GM12878 (cell line): ENCODE results near the gene FYB1.

Experiments
- CTCF ChIP-seq, 3 experiments: IDR thresholded peaks in 2 of 3; conservative IDR thresholded peaks in 1 of 3; 2 replicates each; pipeline ENCODE4 v1.5.1; 2011; ENCODE audit warnings: low read depth in 3 of 3, low read length in 3 of 3, mild to moderate bottlenecking in 3 of 3, control low read depth in 2 of 3, moderate library complexity in 2 of 3, inconsistent platforms in 1 of 3, mixed read lengths in 1 of 3; ENCODE audit not compliant: control insufficient read depth in 2 of 3, insufficient read depth in 1 of 3; ENCODE audit errors: extremely low read depth in 1 of 3
- FOXK2 ChIP-seq: fragments of 450-650 bp; IDR thresholded peaks from 2 replicates; pipeline ENCODE4 v1.6.1; 2017; ENCODE audit warnings: mild to moderate bottlenecking, moderate library complexity
- JUND ChIP-seq: IDR thresholded peaks from 2 replicates; pipeline ENCODE4 v1.6.1; 2012; ENCODE audit warnings: low read depth, mild to moderate bottlenecking, low read length, improper control_type of control experiment, moderate library complexity
- NFIC ChIP-seq: IDR thresholded peaks from 2 replicates; pipeline ENCODE4 v1.6.1; 2012; ENCODE audit warnings: low read depth, mild to moderate bottlenecking, inconsistent platforms, low read length, moderate library complexity
- POLR2A ChIP-seq: IDR thresholded peaks from 2 replicates; pipeline ENCODE4 v1.6.1; 2011; ENCODE audit warnings: low read depth, mild to moderate bottlenecking, low read length
- RBBP5 ChIP-seq: fragments of 200-600 bp; sonication (generic); conservative IDR thresholded peaks from 2 replicates; pipeline ENCODE4 v1.6.1; 2016
- RELB ChIP-seq: fragments of 450-650 bp; IDR thresholded peaks from 2 replicates; pipeline ENCODE4 v1.6.1; 2017; ENCODE audit warnings: low read depth, mild to moderate bottlenecking, moderate library complexity
- RFX5 ChIP-seq: IDR thresholded peaks from 2 replicates; pipeline ENCODE4 v1.6.1; 2011; ENCODE audit warnings: low read depth, low read length, improper control_type of control experiment
- TAF1 ChIP-seq: IDR thresholded peaks from 2 replicates; pipeline ENCODE4 v1.6.1; 2011; ENCODE audit warnings: mild to moderate bottlenecking, low read depth, low read length, borderline replicate concordance
- TCF7 ChIP-seq: IDR thresholded peaks from 2 replicates; pipeline ENCODE4 v1.6.1; 2014; ENCODE audit warnings: antibody characterized with exemption, borderline replicate concordance

- TF ChIP-seq RFX5 = no peak
- TF ChIP-seq RELB = peak; percentile 84
- TF ChIP-seq RBBP5 = no peak
- TF ChIP-seq TCF7 = no peak
- TF ChIP-seq NFIC = no peak
- no peak for TF ChIP-seq CTCF (IDR thresholded peaks at IDR 0.05 in 2 of 3, conservative IDR thresholded peaks at IDR 0.05 in 1 of 3; ENCODE audit: control insufficient read depth in 2 of 3, extremely low read depth in 1 of 3, insufficient read depth in 1 of 3, low read depth in 3 of 3, low read length in 3 of 3)
- no peak for TF ChIP-seq TAF1
- no peak for TF ChIP-seq POLR2A
- TF ChIP-seq FOXK2 = no peak
- no peak for TF ChIP-seq JUND
These were observed 37.3 kb upstream of the FYB1 start for GRCh38 chr5:39256477-39257235.
